OCI-LY1 (cell line): ENCODE data around the gene PCNT.

Source experiments
- H2AFZ ChIP-seq: fragments of 200-600 bp; sonication (generic), shearing (Covaris generic); 2 replicates; pipeline ENCODE4 v1.6.0; 2014; ENCODE audit warnings: antibody characterized with exemption, mild to moderate bottlenecking, low read length
- H3F3A ChIP-seq: fragments of 200-600 bp; sonication (generic), shearing (Covaris generic); 2 replicates; pipeline ENCODE4 v1.6.0; 2014; ENCODE audit warnings: mild to moderate bottlenecking, antibody characterized with exemption, low read length, moderate library complexity; ENCODE audit not compliant: insufficient read depth
- H3K27ac ChIP-seq: fragments of 200-600 bp; sonication (generic); 2 replicates; pipeline ENCODE4 v1.5.1; 2014; ENCODE audit warnings: low read length, mixed run types, mild to moderate bottlenecking, low read depth; ENCODE audit not compliant: poor library complexity, severe bottlenecking
- H3K27me3 ChIP-seq: fragments of 200-600 bp; sonication (generic); 2 replicates; pipeline ENCODE4 v1.6.0; 2014; ENCODE audit warnings: antibody characterized with exemption, mild to moderate bottlenecking, low read length, moderate library complexity; ENCODE audit not compliant: insufficient read depth
- H3K36me3 ChIP-seq: fragments of 200-600 bp; sonication (generic); 2 replicates; pipeline ENCODE4 v1.6.1; 2014; ENCODE audit warnings: mild to moderate bottlenecking, antibody characterized with exemption, low read length, moderate library complexity, mixed read lengths; ENCODE audit not compliant: insufficient read depth
- H3K4me1 ChIP-seq: fragments of 200-600 bp; sonication (generic); 2 replicates; pipeline ENCODE4 v1.5.1; 2014; ENCODE audit warnings: mild to moderate bottlenecking, low read length, moderate library complexity; ENCODE audit not compliant: insufficient read depth, severe bottlenecking
- H3K4me2 ChIP-seq: fragments of 200-600 bp; sonication (generic), shearing (Covaris generic); 2 replicates; pipeline ENCODE4 v1.6.1; 2014; ENCODE audit warnings: low read length
- H3K4me3 ChIP-seq: fragments of 200-600 bp; sonication (generic); 2 replicates; pipeline ENCODE4 v1.5.1; 2014; ENCODE audit warnings: low read length, low read depth, mild to moderate bottlenecking, mixed read lengths; ENCODE audit not compliant: poor library complexity, severe bottlenecking
- H3K79me2 ChIP-seq: fragments of 200-600 bp; shearing (Covaris generic); 2 replicates; pipeline ENCODE4 v1.6.1; 2016; ENCODE audit warnings: mixed run types, low read length, mixed read lengths; ENCODE audit not compliant: insufficient read depth
- H3K9ac ChIP-seq: fragments of 200-600 bp; sonication (generic), shearing (Covaris generic); 2 replicates; pipeline ENCODE4 v1.6.1; 2014; ENCODE audit warnings: mild to moderate bottlenecking, low read length, mixed read lengths
- H3K9me2 ChIP-seq: fragments of 200-600 bp; sonication (generic), shearing (Covaris generic); 2 replicates; pipeline ENCODE4 v1.6.1; 2014; ENCODE audit warnings: low read depth, mild to moderate bottlenecking, low read length, mixed read lengths
- H3K9me3 ChIP-seq: fragments of 200-600 bp; shearing (Covaris generic); 2 replicates; pipeline ENCODE4 v1.6.1; 2014; ENCODE audit warnings: low read length, mixed read lengths
- H4K20me1 ChIP-seq: fragments of 200-600 bp; sonication (generic), shearing (Covaris generic); 2 replicates; pipeline ENCODE4 v1.6.0; 2016; ENCODE audit warnings: mild to moderate bottlenecking, low read length; ENCODE audit not compliant: insufficient read depth
- CTCF ChIP-seq: fragments of 200-600 bp; sonication (generic), shearing (Covaris generic); IDR thresholded peaks from 2 replicates; pipeline ENCODE4 v1.5.1; 2017; ENCODE audit warnings: mild to moderate bottlenecking, antibody characterized with exemption, low read length, moderate library complexity, mixed read lengths
- EZH2 ChIP-seq: fragments of 200-600 bp; sonication (generic), shearing (Covaris generic); IDR thresholded peaks from 2 replicates; pipeline ENCODE4 v1.8.0; 2017; ENCODE audit warnings: borderline replicate concordance, mixed run types, mild to moderate bottlenecking, antibody characterized with exemption, low read length, moderate library complexity, mixed read lengths

The PCNT gene

GRCh38 chr21:46374761-46375389 is 50.9 kb downstream of the PCNT start:
- Histone ChIP-seq H3K9ac (no peak overlapping the region), H3F3A (no peaks in the 10 kb centered on the region), H3K4me3 (no peak overlapping the region), H3K4me1 (no peaks in the 10 kb centered on the region), H3K27me3 (no peaks in the 10 kb centered on the region), H3K9me3 (peaks cover 7% of the 10 kb centered on the region; the same call in 1 of the 2 replicates), H2AFZ (no peak overlapping the region), H3K9me2 (no peaks in the 10 kb centered on the region), H3K79me2 (peaks cover 11% of the 10 kb centered on the region), H3K36me3 (peaks cover 46% of the 10 kb centered on the region), H3K4me2 (no peak overlapping the region), H4K20me1 (no peaks in the 10 kb centered on the region), H3K27ac (no peak overlapping the region)
- TF ChIP-seq CTCF (no peak), EZH2 (no peak)

GRCh38 chr21:46375560-46376230 is 51.7 kb downstream of the PCNT start:
- no peak overlapping the region for H3K27ac ChIP-seq
- no peaks in the 10 kb centered on the region for H3F3A ChIP-seq
- no peak overlapping the region for H3K4me3 ChIP-seq
- H4K20me1 ChIP-seq = no peaks in the 10 kb centered on the region
- H3K4me1 ChIP-seq = no peaks in the 10 kb centered on the region
- TF ChIP-seq EZH2 (no peak), CTCF (no peak)
- H3K9me3 ChIP-seq = peaks cover 7% of the 10 kb centered on the region; the same call in 1 of the 2 replicates
- peaks cover 46% of the 10 kb centered on the region for H3K36me3 ChIP-seq
- H3K9ac ChIP-seq = no peak overlapping the region
- H3K9me2 ChIP-seq = no peaks in the 10 kb centered on the region
- no peak overlapping the region for H2AFZ ChIP-seq
- peaks cover 14% of the 10 kb centered on the region for H3K79me2 ChIP-seq
- no peaks in the 10 kb centered on the region for H3K27me3 ChIP-seq
- no peak overlapping the region for H3K4me2 ChIP-seq

GRCh38 chr21:46376231-46376628 is 52.3 kb downstream of the PCNT start:
- Histone ChIP-seq H3F3A (no peaks in the 10 kb centered on the region), H3K9ac (no peak overlapping the region), H3K4me1 (no peaks in the 10 kb centered on the region), H3K36me3 (peaks cover 46% of the 10 kb centered on the region), H3K79me2 (peaks cover 17% of the 10 kb centered on the region), H3K4me2 (no peak overlapping the region), H3K4me3 (no peak overlapping the region), H3K27me3 (no peaks in the 10 kb centered on the region), H2AFZ (no peak overlapping the region), H3K9me3 (peaks cover 7% of the 10 kb centered on the region; the same call in 1 of the 2 replicates), H4K20me1 (no peaks in the 10 kb centered on the region), H3K9me2 (no peaks in the 10 kb centered on the region), H3K27ac (no peak overlapping the region)
- TF ChIP-seq CTCF (no peak), EZH2 (no peak)
